ENCODE measurements around the gene FFAR4. TPM values are rescaled to one million over a fixed set of nuclear protein-coding genes. Genes with fewer than 3 reads are reported as not detected.
A peak's percentile ranks its signal among the peaks of the same experiment; 100 is the strongest.

FFAR4 gene
- total RNA-seq, 4 donors from 2014 or later = not detected

DNA sequence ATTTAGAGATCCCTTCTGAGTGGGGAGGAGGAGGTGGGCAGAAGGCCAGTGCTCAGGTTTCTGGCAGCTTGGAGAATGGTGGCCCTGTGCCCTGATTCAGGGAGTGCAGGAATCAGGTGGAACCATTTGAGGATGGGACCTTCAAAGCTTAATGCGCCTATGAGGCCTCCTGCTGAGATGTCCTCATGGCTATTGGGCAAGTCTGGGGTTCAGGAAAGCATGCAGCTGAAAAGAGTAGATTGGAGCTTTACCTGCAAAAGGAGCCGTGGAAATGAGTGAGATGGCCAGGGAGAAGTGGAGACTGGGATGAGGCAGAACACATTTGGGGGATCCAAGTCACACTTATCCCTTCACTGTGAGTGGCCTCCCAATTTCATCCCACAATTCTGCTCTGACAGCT, 6.1 kb downstream of the FFAR4 start:
- Histone ChIP-seq H3K4me3 (no peak overlapping the region), H3K27me3 (peaks cover 45% of the 10 kb centered on the region), H3K36me3 (no peaks in the 10 kb centered on the region), H3K9me3 (no peaks in the 10 kb centered on the region), H3K4me1 (peaks cover 0 to 6% (median 0%) of the 10 kb centered on the region in 3 donors), H3K27ac (no peak overlapping the region)
- 80% methylated on average over 2 of the region's 2 CpGs; no CpG with 5 or more reads in 1 of the 2 donors for WGBS, 2 donors (ENCODE audit: low coverage in 1 of 2)
- TF ChIP-seq POLR2AphosphoS5 (IDR thresholded peaks at IDR 0.05) (no peak), CTCF (IDR thresholded peaks at IDR 0.05) (no peak), POLR2A (IDR thresholded peaks at IDR 0.05) (no peak), EP300 (IDR thresholded peaks at IDR 0.05) (no peak)
- ATAC-seq = no peak

- H3K4me1 ChIP-seq = no peaks in the 10 kb centered on the region
- H3K36me3 ChIP-seq = no peaks in the 10 kb centered on the region
- no peak overlapping the region for H3K27ac ChIP-seq
- 43 to 48% methylated on average over 8 to 9 of the region's 10 CpGs for WGBS, 2 donors (ENCODE audit: low coverage in 1 of 2)
- no peaks in the 10 kb centered on the region for H3K9me3 ChIP-seq
- peaks cover 38% of the 10 kb centered on the region for H3K27me3 ChIP-seq
- ATAC-seq = peak; percentile 54
- TF ChIP-seq CTCF (IDR thresholded peaks at IDR 0.05) (no peak), POLR2AphosphoS5 (IDR thresholded peaks at IDR 0.05) (no peak), EP300 (IDR thresholded peaks at IDR 0.05) (no peak), POLR2A (IDR thresholded peaks at IDR 0.05) (no peak)
- no peak overlapping the region for H3K4me3 ChIP-seq
These were observed 6.8 kb downstream of the FFAR4 start for GRCh38 chr10:93573051-93573909.

- no peaks in the 10 kb centered on the region for H3K9me3 ChIP-seq
- H3K27me3 ChIP-seq = peaks cover 38% of the 10 kb centered on the region
- H3K4me1 ChIP-seq = no peaks in the 10 kb centered on the region
- H3K27ac ChIP-seq = no peak overlapping the region
- H3K4me3 ChIP-seq = no peak overlapping the region
- no peak for ATAC-seq
- TF ChIP-seq POLR2AphosphoS5 (IDR thresholded peaks at IDR 0.05) (no peak), CTCF (IDR thresholded peaks at IDR 0.05) (no peak), EP300 (IDR thresholded peaks at IDR 0.05) (no peak), POLR2A (IDR thresholded peaks at IDR 0.05) (no peak)
- 70 to 83% methylated on average over 3 of the region's 3 CpGs for WGBS, 2 donors (ENCODE audit: low coverage in 1 of 2)
- no peaks in the 10 kb centered on the region for H3K36me3 ChIP-seq
These were observed 7.5 kb downstream of the FFAR4 start for GRCh38 chr10:93573924-93574323.

GRCh38 chr10:93576888-93577287, 10.4 kb downstream of the FFAR4 start:
- ATAC-seq = no peak
- WGBS, 2 donors (ENCODE audit: low coverage in 1 of 2) = 56 to 67% methylated on average over 2 to 3 of the region's 3 CpGs
- no peaks in the 10 kb centered on the region for H3K36me3 ChIP-seq
- H3K27me3 ChIP-seq = peaks cover 29% of the 10 kb centered on the region
- TF ChIP-seq CTCF (IDR thresholded peaks at IDR 0.05) (no peak), POLR2AphosphoS5 (IDR thresholded peaks at IDR 0.05) (no peak), POLR2A (IDR thresholded peaks at IDR 0.05) (no peak), EP300 (IDR thresholded peaks at IDR 0.05) (no peak)
- H3K4me1 ChIP-seq = no peaks in the 10 kb centered on the region
- H3K9me3 ChIP-seq = peaks cover 0 to 4% (median 0%) of the 10 kb centered on the region in 3 donors
- H3K4me3 ChIP-seq = no peak overlapping the region
- no peak overlapping the region for H3K27ac ChIP-seq

- Histone ChIP-seq H3K36me3 (no peaks in the 10 kb centered on the region), H3K4me1 (no peaks in the 10 kb centered on the region), H3K4me3 (no peak overlapping the region), H3K9me3 (peaks cover 0 to 4% (median 0%) of the 10 kb centered on the region in 3 donors), H3K27me3 (peaks cover 25% of the 10 kb centered on the region), H3K27ac (no peak overlapping the region)
- no peak for TF ChIP-seq CTCF (IDR thresholded peaks at IDR 0.05)
- ATAC-seq = no peak
- 69 to 83% methylated on average over 2 to 3 of the region's 3 CpGs for WGBS, 2 donors (ENCODE audit: low coverage in 1 of 2)
These were observed 11.1 kb downstream of the FFAR4 start for GRCh38 chr10:93577565-93577964.
